GM12878 (cell line): ENCODE results near the gene HMCN2. TPM values are rescaled to one million over a fixed set of nuclear protein-coding genes. Genes with fewer than 3 reads are reported as not detected.

Experiments
- ATAC-seq: fragments of 200-7000 bp; cut with Tn5 transposase; 3 replicates; pipeline ENCODE4 v1.9.1; 2020; ENCODE audit warnings: mild to moderate bottlenecking, moderate library complexity
- BruUV-seq: library from RNA; stranded (reverse); fragments of 400-500 nt; replicated peaks from 2 replicates; lab custom pipeline; 2021; lab: Mats Ljungman, UMichigan
- CTCF ChIA-PET: fragments of 300-600 bp; sonication (Branson Sonifier 250); formaldehyde crosslinking; extraction: SDS; loops from one replicate; lab custom pipeline; 2021; ENCODE audit warnings: inconsistent platforms; lab: Yijun Ruan, JAX
- POLR2A ChIA-PET: fragments of 350-600 bp; formaldehyde crosslinking; extraction: SDS; loops from one replicate; lab custom pipeline; 2021; ENCODE audit warnings: inconsistent platforms; lab: Charles Lee
- RAD21 ChIA-PET: fragments of 300-600 bp; sonication (Branson Sonifier 250); formaldehyde crosslinking; loops from one replicate; lab custom pipeline; 2023; ENCODE audit warnings: antibody characterized with exemption; ENCODE audit not compliant: unreplicated experiment; lab: Charles Lee
- SMC1A ChIA-PET: fragments of 300-600 bp; sonication (Branson Sonifier 250); formaldehyde crosslinking; loops from one replicate; lab custom pipeline; 2023; ENCODE audit not compliant: unreplicated experiment, uncharacterized antibody; lab: Charles Lee
- DNase-seq: peaks from one replicate; pipeline ENCODE4 v3.0.0-alpha.2; 2011; ENCODE audit warnings: low read depth, low spot score
- FAIRE-seq: peaks from 3 replicates; lab custom pipeline; 2011; peaks lifted over from hg19 to GRCh38; lab: Jason Lieb, UNC
- H2AFZ ChIP-seq: 2 replicates; pipeline ENCODE4 v1.6.0; 2011; ENCODE audit warnings: low read depth, low read length, control low read depth; ENCODE audit not compliant: control insufficient read depth
- H3K27ac ChIP-seq: 2 replicates; pipeline ENCODE4 v1.5.1; 2011; ENCODE audit warnings: control low read depth; ENCODE audit not compliant: control insufficient read depth, insufficient read depth
- H3K27me3 ChIP-seq, 2 experiments: replicated peaks in 1 of 2; 2 replicates each; pipeline versions ENCODE4 v1.6.0 to v1.6.1; 2011; ENCODE audit warnings: low read length in 1 of 2; ENCODE audit not compliant: control insufficient read depth in 2 of 2, insufficient read depth in 2 of 2
- H3K36me3 ChIP-seq, 2 experiments: 2 replicates each; pipeline ENCODE4 v1.5.1; 2011; ENCODE audit warnings: low read length in 1 of 2; ENCODE audit not compliant: control insufficient read depth in 2 of 2, insufficient read depth in 2 of 2
- H3K4me1 ChIP-seq: 2 replicates; pipeline ENCODE4 v1.6.1; 2011; ENCODE audit warnings: mild to moderate bottlenecking, low read length, moderate library complexity, mixed read lengths; ENCODE audit not compliant: control insufficient read depth, insufficient read depth
- H3K4me2 ChIP-seq: 2 replicates; pipeline ENCODE4 v1.6.0; 2011; ENCODE audit warnings: control low read depth; ENCODE audit not compliant: control insufficient read depth, insufficient read depth
- H3K4me3 ChIP-seq: fragments of 200-600 bp; sonication (generic); 2 replicates; pipeline ENCODE4 v1.5.1; 2016
- H3K79me2 ChIP-seq: 2 replicates; pipeline ENCODE4 v1.6.0; 2011; ENCODE audit warnings: low read length; ENCODE audit not compliant: control insufficient read depth, insufficient read depth
- H3K9ac ChIP-seq: 2 replicates; pipeline ENCODE4 v1.8.0; 2011; ENCODE audit warnings: low read length, control low read depth, mixed read lengths; ENCODE audit not compliant: control insufficient read depth, insufficient read depth
- H3K9me3 ChIP-seq: replicated peaks from 3 replicates; pipeline ENCODE4 v1.5.1; 2011; ENCODE audit warnings: mild to moderate bottlenecking, low read length; ENCODE audit not compliant: control insufficient read depth, insufficient read depth
- H4K20me1 ChIP-seq: 2 replicates; pipeline ENCODE4 v1.6.0; 2011; ENCODE audit not compliant: control insufficient read depth, insufficient read depth
- ATF7 ChIP-seq: fragments of 450-650 bp; IDR thresholded peaks from 2 replicates; pipeline ENCODE4 v1.6.1; 2016; ENCODE audit warnings: low read depth, mild to moderate bottlenecking
- CREM ChIP-seq: IDR thresholded peaks from 2 replicates; pipeline ENCODE4 v1.6.1; 2014; ENCODE audit warnings: antibody characterized with exemption, low read depth
- FOXK2 ChIP-seq: fragments of 450-650 bp; IDR thresholded peaks from 2 replicates; pipeline ENCODE4 v1.6.1; 2017; ENCODE audit warnings: mild to moderate bottlenecking, moderate library complexity
- KLF5 ChIP-seq: fragments of 450-650 bp; IDR thresholded peaks from 2 replicates; pipeline ENCODE4 v1.6.1; 2014; ENCODE audit warnings: mild to moderate bottlenecking; ENCODE audit not compliant: partially characterized antibody
- RFX5 ChIP-seq: IDR thresholded peaks from 2 replicates; pipeline ENCODE4 v1.6.1; 2011; ENCODE audit warnings: low read depth, low read length, improper control_type of control experiment
- USF1 ChIP-seq: IDR thresholded peaks from 2 replicates; pipeline ENCODE4 v1.6.1; 2011; ENCODE audit warnings: borderline replicate concordance, low read depth, mild to moderate bottlenecking, moderate library complexity, mixed read lengths, low read length; ENCODE audit not compliant: insufficient read depth; ENCODE audit errors: extremely low read length
- ZNF384 ChIP-seq: IDR thresholded peaks from 2 replicates; pipeline ENCODE4 v1.6.1; 2012; ENCODE audit warnings: low read depth, mild to moderate bottlenecking, low read length, improper control_type of control experiment, borderline replicate concordance
- ZNF592 ChIP-seq: fragments of 450-650 bp; IDR thresholded peaks from 2 replicates; pipeline ENCODE4 v1.6.1; 2017; ENCODE audit warnings: mild to moderate bottlenecking, moderate library complexity
- ZSCAN29 ChIP-seq: fragments of 450-650 bp; IDR thresholded peaks from 2 replicates; pipeline ENCODE4 v1.6.1; 2017; ENCODE audit warnings: mild to moderate bottlenecking, moderate library complexity
- WGBS: methylation state at CpG from one replicate; pipeline ENCODE4 v1.1.6; 2016; ENCODE audit warnings: low lambda C conversion rate; ENCODE audit not compliant: insufficient replicate concordance, insufficient coverage; ENCODE audit errors: missing lambda C conversion rate; 5-methylcytosine and 5-hydroxymethylcytosine counted together
- in situ Hi-C: fragments of 300-500 bp; cut with MboI; formaldehyde crosslinking; loops from 9 replicates; pipeline ENCODE4 v1.14.3; 2018; ENCODE audit warnings: mixed read lengths
- intact Hi-C: fragments of 100-400 bp; cut with micrococcal nuclease; formaldehyde crosslinking; loops from one replicate; pipeline ENCODE4 v1.14.2; 2022; ENCODE audit not compliant: unreplicated experiment
- polyA plus RNA-seq, 11 experiments: library from polyadenylated mRNA; depleted of rRNA in 4 of 11; unstranded in 6 of 11; stranded (reverse) in 5 of 11; fragments of >200 nt; fragmentation: Nextera tagmentation in 4 of 11; fragmentation: Illumina TruSeq in 1 of 11; extraction: Ambion mirVana in 4 of 11; extraction: Trizol in 1 of 11; gene quantifications; 1 replicate in 1 of 11; 2 replicates in 10 of 11; pipeline versions ENCODE4 v1.2.1 to v1.2.3, GENCODE V29; 2011 to 2016; ENCODE audit warnings: inconsistent platforms in 2 of 11, missing spikeins in 2 of 11, low read depth in 1 of 11
- total RNA-seq, 4 experiments: library from RNA; depleted of rRNA in 3 of 4; stranded (reverse); fragments of >200 nt in 3 of 4; fragmentation: Illumina TruSeq in 1 of 4; extraction: Trizol in 1 of 4; gene quantifications; 2 replicates each; pipeline versions ENCODE4 v1.2.1 to v1.2.3, GENCODE V29; 2013 to 2021
- TF ChIP-seq, protein P1 (sequence below): IDR thresholded peaks from 2 replicates; pipeline ENCODE4 v1.6.1; 2012; ENCODE audit warnings: improper control_type of control experiment, low read depth, low read length; ENCODE audit not compliant: insufficient replicate concordance

The HMCN2 gene
- total and polyA plus RNA-seq, 10 of the 15 experiments (the other 5 are each of a cell fraction or from before 2014, with no cell fraction given), result 0.04 TPM; not detected in 9

DNA sequence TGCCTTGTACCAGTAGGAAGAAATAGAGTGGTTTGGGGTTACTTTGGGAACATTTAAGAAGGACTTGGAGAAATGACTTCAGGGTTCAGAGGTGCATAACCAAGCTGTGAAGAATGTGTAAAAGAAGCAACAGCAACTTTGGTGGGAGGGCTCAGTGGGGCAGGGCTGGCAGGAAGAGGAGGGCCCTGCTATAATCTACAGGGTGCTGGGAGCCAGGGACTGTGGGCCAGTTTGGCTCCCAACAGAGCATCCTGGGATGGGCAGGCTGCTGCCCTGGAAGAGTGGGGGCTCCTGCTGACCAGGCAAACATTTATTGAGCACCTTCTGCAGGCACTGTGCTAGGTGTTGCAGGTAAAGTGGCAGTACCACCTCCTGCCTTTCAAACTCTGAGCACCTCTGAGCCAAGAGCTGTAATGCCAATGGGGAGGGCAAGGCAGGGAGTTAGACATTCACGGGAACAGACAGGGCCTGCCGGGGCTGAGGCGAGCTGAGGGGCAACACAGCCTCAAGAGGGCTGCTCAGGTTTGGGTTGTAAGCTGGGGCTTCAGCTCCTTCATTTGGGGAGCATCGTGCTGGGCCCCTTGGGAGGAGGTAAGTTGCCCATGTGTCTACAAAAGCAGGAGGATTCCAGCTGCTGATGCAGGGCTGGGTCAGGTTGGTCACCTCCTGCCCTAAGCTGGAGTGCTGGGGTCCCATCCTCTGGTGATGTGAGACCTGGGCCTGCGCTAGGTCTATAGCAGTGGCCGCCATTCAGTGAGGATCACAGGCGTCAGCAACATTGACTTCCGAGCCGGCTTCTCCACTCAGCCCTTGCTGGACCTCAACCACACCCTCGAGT lies 30.6 kb downstream of the HMCN2 start:
- H3K9me3 ChIP-seq, result no peaks in the 10 kb centered on the region
- intact Hi-C loops, result no loop called here
- ChIA-PET RAD21 (no interaction called here), POLR2A (no interaction called here), CTCF (no interaction called here), SMC1A (no interaction called here)
- in situ Hi-C loops, result no loop called here
- H3K27me3 ChIP-seq, result no peaks in the 10 kb centered on the region; a peak in 1 of 4 replicates
- DNase-seq, result no peak
- no peak overlapping the region for H3K9ac ChIP-seq
- H3K27ac ChIP-seq, result no peak overlapping the region
- TF ChIP-seq USF1, result no peak
- no peak for TF ChIP-seq ZNF592
- no peak for TF ChIP-seq ATF7
- TF ChIP-seq, protein P1, sequence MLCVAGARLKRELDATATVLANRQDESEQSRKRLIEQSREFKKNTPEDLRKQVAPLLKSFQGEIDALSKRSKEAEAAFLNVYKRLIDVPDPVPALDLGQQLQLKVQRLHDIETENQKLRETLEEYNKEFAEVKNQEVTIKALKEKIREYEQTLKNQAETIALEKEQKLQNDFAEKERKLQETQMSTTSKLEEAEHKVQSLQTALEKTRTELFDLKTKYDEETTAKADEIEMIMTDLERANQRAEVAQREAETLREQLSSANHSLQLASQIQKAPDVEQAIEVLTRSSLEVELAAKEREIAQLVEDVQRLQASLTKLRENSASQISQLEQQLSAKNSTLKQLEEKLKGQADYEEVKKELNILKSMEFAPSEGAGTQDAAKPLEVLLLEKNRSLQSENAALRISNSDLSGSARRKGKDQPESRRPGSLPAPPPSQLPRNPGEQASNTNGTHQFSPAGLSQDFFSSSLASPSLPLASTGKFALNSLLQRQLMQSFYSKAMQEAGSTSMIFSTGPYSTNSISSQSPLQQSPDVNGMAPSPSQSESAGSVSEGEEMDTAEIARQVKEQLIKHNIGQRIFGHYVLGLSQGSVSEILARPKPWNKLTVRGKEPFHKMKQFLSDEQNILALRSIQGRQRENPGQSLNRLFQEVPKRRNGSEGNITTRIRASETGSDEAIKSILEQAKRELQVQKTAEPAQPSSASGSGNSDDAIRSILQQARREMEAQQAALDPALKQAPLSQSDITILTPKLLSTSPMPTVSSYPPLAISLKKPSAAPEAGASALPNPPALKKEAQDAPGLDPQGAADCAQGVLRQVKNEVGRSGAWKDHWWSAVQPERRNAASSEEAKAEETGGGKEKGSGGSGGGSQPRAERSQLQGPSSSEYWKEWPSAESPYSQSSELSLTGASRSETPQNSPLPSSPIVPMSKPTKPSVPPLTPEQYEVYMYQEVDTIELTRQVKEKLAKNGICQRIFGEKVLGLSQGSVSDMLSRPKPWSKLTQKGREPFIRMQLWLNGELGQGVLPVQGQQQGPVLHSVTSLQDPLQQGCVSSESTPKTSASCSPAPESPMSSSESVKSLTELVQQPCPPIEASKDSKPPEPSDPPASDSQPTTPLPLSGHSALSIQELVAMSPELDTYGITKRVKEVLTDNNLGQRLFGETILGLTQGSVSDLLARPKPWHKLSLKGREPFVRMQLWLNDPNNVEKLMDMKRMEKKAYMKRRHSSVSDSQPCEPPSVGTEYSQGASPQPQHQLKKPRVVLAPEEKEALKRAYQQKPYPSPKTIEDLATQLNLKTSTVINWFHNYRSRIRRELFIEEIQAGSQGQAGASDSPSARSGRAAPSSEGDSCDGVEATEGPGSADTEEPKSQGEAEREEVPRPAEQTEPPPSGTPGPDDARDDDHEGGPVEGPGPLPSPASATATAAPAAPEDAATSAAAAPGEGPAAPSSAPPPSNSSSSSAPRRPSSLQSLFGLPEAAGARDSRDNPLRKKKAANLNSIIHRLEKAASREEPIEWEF, result no peak
- no peak for TF ChIP-seq RFX5
- TF ChIP-seq ZSCAN29, result no peak
- TF ChIP-seq FOXK2, result no peak
- no peak for TF ChIP-seq KLF5
- no peak for TF ChIP-seq CREM
- no peak for TF ChIP-seq ZNF384
- no peaks in the 10 kb centered on the region for H4K20me1 ChIP-seq
- no peak overlapping the region for H3K4me2 ChIP-seq
- H2AFZ ChIP-seq, result no peak overlapping the region
- no peak for FAIRE-seq
- no peaks in the 10 kb centered on the region for H3K4me1 ChIP-seq
- H3K79me2 ChIP-seq, result no peaks in the 10 kb centered on the region
- no peaks in the 10 kb centered on the region for H3K36me3 ChIP-seq
- ATAC-seq, result no peak
- BruUV-seq, result no TSS peak
- no peak overlapping the region for H3K4me3 ChIP-seq
- 2% methylated on average over 10 of the region's 10 CpGs for WGBS
